ENCODE data around the gene LCNL1.

Gene LCNL1

GRCh38 chr9:137013571-137013940, 30.8 kb downstream of the LCNL1 start:
- no peak for DNase-seq

GRCh38 chr9:137014166-137014565, 31.4 kb downstream of the LCNL1 start:
- DNase-seq: no peak

- DNase-seq: no peak
These were observed 32.2 kb downstream of the LCNL1 start for GRCh38 chr9:137014776-137015539.

- no peak for DNase-seq
These were observed 32.7 kb downstream of the LCNL1 start for GRCh38 chr9:137015540-137015930.

- DNase-seq: no peak
These were observed 33.2 kb downstream of the LCNL1 start for GRCh38 chr9:137015976-137016375.

GRCh38 chr9:137016436-137016835, 33.6 kb downstream of the LCNL1 start:
- no peak for DNase-seq

- no peak for DNase-seq
These were observed 34.3 kb downstream of the LCNL1 start for GRCh38 chr9:137017071-137017470.

GRCh38 chr9:137017791-137018497, 35.2 kb downstream of the LCNL1 start:
- no peak for DNase-seq

- DNase-seq: no peak
These were observed 36.2 kb downstream of the LCNL1 start for GRCh38 chr9:137018761-137019559.

- DNase-seq: no peak
These were observed 37.3 kb downstream of the LCNL1 start for GRCh38 chr9:137019891-137020683.

- DNase-seq: no peak
These were observed 38.2 kb downstream of the LCNL1 start for GRCh38 chr9:137020771-137021567.

- DNase-seq: no peak
These were observed 38.8 kb downstream of the LCNL1 start for GRCh38 chr9:137021568-137021978.

- peak; percentile 55 for DNase-seq
These were observed 39.3 kb downstream of the LCNL1 start for GRCh38 chr9:137021979-137022661.

- DNase-seq: no peak
These were observed 39.8 kb downstream of the LCNL1 start for GRCh38 chr9:137022662-137023008.

- DNase-seq: no peak
These were observed 40.4 kb downstream of the LCNL1 start for GRCh38 chr9:137023157-137023556.

GRCh38 chr9:137023583-137023991, 40.8 kb downstream of the LCNL1 start:
- DNase-seq: no peak

- no peak for DNase-seq
These were observed 42.7 kb downstream of the LCNL1 start for GRCh38 chr9:137025517-137025966.

- no peak for DNase-seq
These were observed 43.6 kb downstream of the LCNL1 start for GRCh38 chr9:137026384-137026783.

- DNase-seq: no peak
These were observed 44.0 kb downstream of the LCNL1 start for GRCh38 chr9:137026828-137027227.

GRCh38 chr9:137027369-137028262, 44.8 kb downstream of the LCNL1 start, which contains the start of gene ABCA2:
Gene ABCA2 (minus strand): TSS chr9:137028237. CDS start chr9:137028140, 97 bp downstream.
- peak; percentile 43 for DNase-seq

All from NCI-H146 (cell line).